GM23338 (cell line): Measurements from ENCODE around the gene AQP6. TPM values are rescaled to one million over a fixed set of nuclear protein-coding genes. Genes with fewer than 3 reads are reported as not detected.

Source experiments
- ATAC-seq: fragments of 200-7000 bp; cut with Tn5 transposase; 3 replicates; pipeline ENCODE4 v1.9.1; 2020
- DNase-seq: peaks from one replicate; pipeline ENCODE4 v3.0.0-alpha.2; 2015; ENCODE audit warnings: low spot score
- H2AFZ ChIP-seq: fragments of 200-600 bp; sonication (generic); 2 replicates; pipeline ENCODE4 v1.8.0; 2016; ENCODE audit warnings: antibody characterized with exemption, mild to moderate bottlenecking, moderate library complexity
- H3F3A ChIP-seq: fragments of 200-600 bp; sonication (generic); replicated peaks from 2 replicates; pipeline ENCODE4 v1.8.0; 2017; ENCODE audit warnings: antibody characterized with exemption, mixed run types, low read depth
- H3K27ac ChIP-seq: fragments of 200-600 bp; sonication (generic); 2 replicates; pipeline ENCODE4 v1.6.1; 2016; ENCODE audit warnings: low read depth
- H3K27me3 ChIP-seq: fragments of 200-600 bp; sonication (generic); 2 replicates; pipeline ENCODE4 v1.8.0; 2016; ENCODE audit warnings: mild to moderate bottlenecking, mixed run types, moderate library complexity; ENCODE audit not compliant: insufficient read depth
- H3K36me3 ChIP-seq: fragments of 200-600 bp; sonication (generic); 2 replicates; pipeline ENCODE4 v1.8.0; 2016; ENCODE audit warnings: mild to moderate bottlenecking; ENCODE audit not compliant: insufficient read depth
- H3K4me1 ChIP-seq: fragments of 200-600 bp; sonication (generic); 2 replicates; pipeline ENCODE4 v1.8.0; 2016; ENCODE audit warnings: mild to moderate bottlenecking, moderate library complexity; ENCODE audit not compliant: insufficient read depth
- H3K4me2 ChIP-seq: fragments of 200-600 bp; sonication (generic); 2 replicates; pipeline ENCODE4 v1.7.1; 2017; ENCODE audit warnings: mixed run types
- H3K4me3 ChIP-seq: fragments of 200-600 bp; sonication (generic); 2 replicates; pipeline ENCODE4 v1.6.1; 2016; ENCODE audit warnings: mixed run types
- H3K79me2 ChIP-seq: fragments of 200-600 bp; sonication (generic); replicated peaks from 2 replicates; pipeline ENCODE4 v1.8.0; 2017; ENCODE audit warnings: mild to moderate bottlenecking; ENCODE audit not compliant: insufficient read depth
- H3K9me2 ChIP-seq: fragments of 200-600 bp; sonication (generic); 2 replicates; pipeline ENCODE4 v1.8.0; 2017; ENCODE audit not compliant: insufficient read depth
- H4K20me1 ChIP-seq: fragments of 200-600 bp; sonication (generic); replicated peaks from 2 replicates; pipeline ENCODE4 v1.8.0; 2017; ENCODE audit warnings: mild to moderate bottlenecking; ENCODE audit not compliant: insufficient read depth
- H3K27ac Mint-ChIP-seq: 2 replicates; pipeline ENCODE4 v1.8.0; 2020; ENCODE audit warnings: inconsistent platforms, mild to moderate bottlenecking, moderate library complexity, mixed read lengths
- H3K27me3 Mint-ChIP-seq: 3 replicates; pipeline ENCODE4 v1.8.0; 2022; ENCODE audit warnings: low read depth, mild to moderate bottlenecking, moderate library complexity, mixed read lengths, inconsistent platforms; ENCODE audit not compliant: insufficient read depth, poor library complexity
- H3K36me3 Mint-ChIP-seq: 3 replicates; pipeline ENCODE4 v1.8.0; 2021; ENCODE audit warnings: low read depth, mild to moderate bottlenecking, inconsistent platforms, moderate library complexity, mixed read lengths
- H3K4me1 Mint-ChIP-seq: 3 replicates; pipeline ENCODE4 v1.8.0; 2020; ENCODE audit warnings: mild to moderate bottlenecking, inconsistent platforms, mixed read lengths
- H3K4me3 Mint-ChIP-seq: 3 replicates; pipeline ENCODE4 v1.8.0; 2021; ENCODE audit warnings: moderate library complexity, mild to moderate bottlenecking, inconsistent platforms, mixed read lengths
- H3K9me3 Mint-ChIP-seq: 3 replicates; pipeline ENCODE4 v1.8.0; 2020; ENCODE audit warnings: moderate library complexity, mild to moderate bottlenecking, inconsistent platforms, mixed read lengths
- CREB1 ChIP-seq: fragments of 250-450 bp; sonication (Bioruptor Pico); IDR thresholded peaks from 2 replicates; pipeline ENCODE4 v1.5.0; 2020; ENCODE audit warnings: low read depth, mild to moderate bottlenecking, moderate library complexity
- ETS1 ChIP-seq: IDR thresholded peaks from 2 replicates; pipeline ENCODE4 v1.6.1; 2016; ENCODE audit warnings: antibody characterized with exemption
- EZH2 ChIP-seq: fragments of 200-600 bp; sonication (generic); IDR thresholded peaks from one replicate; pipeline ENCODE4 v1.8.0; 2017; ENCODE audit warnings: antibody characterized with exemption, mild to moderate bottlenecking, low read depth; ENCODE audit not compliant: unreplicated experiment
- EZH2phosphoT487 ChIP-seq: fragments of 200-600 bp; sonication (generic); IDR thresholded peaks from one replicate; pipeline ENCODE4 v1.8.1; 2018; ENCODE audit warnings: antibody characterized with exemption; ENCODE audit not compliant: unreplicated experiment
- JUNB ChIP-seq: IDR thresholded peaks from one replicate; pipeline ENCODE4 v1.6.1; 2016; ENCODE audit warnings: antibody characterized with exemption; ENCODE audit not compliant: unreplicated experiment
- NANOG ChIP-seq: IDR thresholded peaks from 2 replicates; pipeline ENCODE4 v1.6.1; 2016; ENCODE audit warnings: antibody characterized with exemption, borderline replicate concordance
- POLR2AphosphoS5 ChIP-seq: IDR thresholded peaks from 2 replicates; pipeline ENCODE4 v1.6.1; 2016; ENCODE audit warnings: antibody characterized with exemption, low read depth
- STAT1 ChIP-seq: IDR thresholded peaks from one replicate; pipeline ENCODE4 v1.6.1; 2016; ENCODE audit warnings: antibody characterized with exemption; ENCODE audit not compliant: unreplicated experiment
- ZNF114 ChIP-seq: fragments of 250-450 bp; sonication (Bioruptor Pico); IDR thresholded peaks from 2 replicates; pipeline ENCODE4 v1.5.0; 2020; ENCODE audit warnings: mild to moderate bottlenecking, moderate library complexity
- ZNF331 ChIP-seq: fragments of 250-450 bp; sonication (Bioruptor Pico); IDR thresholded peaks from 2 replicates; pipeline ENCODE4 v1.5.0; 2020; ENCODE audit warnings: low read depth, mild to moderate bottlenecking, moderate library complexity
- polyA plus RNA-seq: library from polyadenylated mRNA; unstranded; fragments of >200 nt; fragmentation: Nextera tagmentation; extraction: Ambion mirVana; gene quantifications from 2 replicates; pipeline ENCODE4 v1.2.1, GENCODE V29; 2016
- total RNA-seq: library from RNA; depleted of rRNA; stranded (reverse); fragments of >200 nt; shearing (Covaris generic); gene quantifications from 2 replicates; pipeline ENCODE4 v1.2.3, GENCODE V29; 2014
- TF ChIP-seq, protein P1 (sequence below), 2 experiments: fragments of 200-600 bp in 1 of 2; sonication (generic) in 1 of 2; conservative IDR thresholded peaks; 2 replicates each; pipeline versions ENCODE4 v1.5.1 to v1.6.1; 2016 to 2017; ENCODE audit warnings: antibody characterized with exemption in 2 of 2, low read depth in 2 of 2, mild to moderate bottlenecking in 2 of 2, moderate library complexity in 1 of 2
- TF ChIP-seq, protein P2 (sequence below): IDR thresholded peaks from one replicate; pipeline ENCODE4 v1.6.1; 2018; ENCODE audit warnings: antibody characterized with exemption; ENCODE audit not compliant: unreplicated experiment
- TF ChIP-seq, protein P3 (sequence below): fragments of 250-450 bp; sonication (Bioruptor Pico); IDR thresholded peaks from 2 replicates; pipeline ENCODE4 v1.5.0; 2020; ENCODE audit warnings: mild to moderate bottlenecking, moderate library complexity

AQP6 gene
- total and polyA plus RNA-seq, 2 experiments from 2014 or later, result 0.08 TPM; not detected in 1

DNA sequence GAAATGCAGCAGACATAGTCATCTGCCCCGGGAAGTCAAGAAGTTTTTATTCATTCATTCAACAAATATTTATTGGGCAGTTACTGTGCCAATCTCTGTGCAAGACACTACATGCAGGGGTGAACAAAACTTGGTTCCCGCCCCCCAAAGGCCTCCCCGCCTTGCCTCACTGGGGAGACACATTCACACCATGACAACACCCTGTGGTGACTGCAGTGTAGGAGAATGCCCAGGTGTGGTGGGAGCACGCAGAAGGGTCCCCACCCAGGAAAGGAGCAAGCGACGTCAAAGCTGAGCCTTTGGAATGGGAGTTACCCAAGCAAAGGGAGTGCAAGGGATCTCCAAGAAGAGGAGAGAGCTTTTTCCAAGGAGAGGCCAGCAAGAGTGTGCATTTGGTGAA, 1.6 kb upstream of the AQP6 start:
- H3K36me3 ChIP-seq, result no peaks in the 10 kb centered on the region
- no peak for DNase-seq
- Mint-ChIP-seq H3K4me1 (peaks cover 10% of the 10 kb centered on the region), H3K9me3 (no peaks in the 10 kb centered on the region), H3K27ac (no peak overlapping the region), H3K4me3 (no peak overlapping the region), H3K27me3 (peaks cover 14% of the 10 kb centered on the region), H3K36me3 (no peaks in the 10 kb centered on the region; the same call in 2 of the 3 replicates)
- no peak overlapping the region for H3K4me2 ChIP-seq
- peaks cover 15% of the 10 kb centered on the region for H3K27me3 ChIP-seq
- H3K79me2 ChIP-seq, result no peaks in the 10 kb centered on the region
- no peak overlapping the region for H3K4me3 ChIP-seq
- no peaks in the 10 kb centered on the region for H3F3A ChIP-seq
- ATAC-seq, result no peak
- no peak overlapping the region for H2AFZ ChIP-seq
- H3K27ac ChIP-seq, result no peak overlapping the region
- no peak for TF ChIP-seq CREB1
- no peak for TF ChIP-seq NANOG
- TF ChIP-seq ETS1, result no peak
- no peak for TF ChIP-seq JUNB
- no peak for TF ChIP-seq ZNF331
- TF ChIP-seq POLR2AphosphoS5, result no peak
- no peak for TF ChIP-seq ZNF114 (CRISPR knock-in tag)
- TF ChIP-seq, protein P1, sequence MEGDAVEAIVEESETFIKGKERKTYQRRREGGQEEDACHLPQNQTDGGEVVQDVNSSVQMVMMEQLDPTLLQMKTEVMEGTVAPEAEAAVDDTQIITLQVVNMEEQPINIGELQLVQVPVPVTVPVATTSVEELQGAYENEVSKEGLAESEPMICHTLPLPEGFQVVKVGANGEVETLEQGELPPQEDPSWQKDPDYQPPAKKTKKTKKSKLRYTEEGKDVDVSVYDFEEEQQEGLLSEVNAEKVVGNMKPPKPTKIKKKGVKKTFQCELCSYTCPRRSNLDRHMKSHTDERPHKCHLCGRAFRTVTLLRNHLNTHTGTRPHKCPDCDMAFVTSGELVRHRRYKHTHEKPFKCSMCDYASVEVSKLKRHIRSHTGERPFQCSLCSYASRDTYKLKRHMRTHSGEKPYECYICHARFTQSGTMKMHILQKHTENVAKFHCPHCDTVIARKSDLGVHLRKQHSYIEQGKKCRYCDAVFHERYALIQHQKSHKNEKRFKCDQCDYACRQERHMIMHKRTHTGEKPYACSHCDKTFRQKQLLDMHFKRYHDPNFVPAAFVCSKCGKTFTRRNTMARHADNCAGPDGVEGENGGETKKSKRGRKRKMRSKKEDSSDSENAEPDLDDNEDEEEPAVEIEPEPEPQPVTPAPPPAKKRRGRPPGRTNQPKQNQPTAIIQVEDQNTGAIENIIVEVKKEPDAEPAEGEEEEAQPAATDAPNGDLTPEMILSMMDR (conservative IDR thresholded peaks at IDR 0.05; ENCODE audit: low read depth in 2 of 2), result no peak
- TF ChIP-seq, protein P2, sequence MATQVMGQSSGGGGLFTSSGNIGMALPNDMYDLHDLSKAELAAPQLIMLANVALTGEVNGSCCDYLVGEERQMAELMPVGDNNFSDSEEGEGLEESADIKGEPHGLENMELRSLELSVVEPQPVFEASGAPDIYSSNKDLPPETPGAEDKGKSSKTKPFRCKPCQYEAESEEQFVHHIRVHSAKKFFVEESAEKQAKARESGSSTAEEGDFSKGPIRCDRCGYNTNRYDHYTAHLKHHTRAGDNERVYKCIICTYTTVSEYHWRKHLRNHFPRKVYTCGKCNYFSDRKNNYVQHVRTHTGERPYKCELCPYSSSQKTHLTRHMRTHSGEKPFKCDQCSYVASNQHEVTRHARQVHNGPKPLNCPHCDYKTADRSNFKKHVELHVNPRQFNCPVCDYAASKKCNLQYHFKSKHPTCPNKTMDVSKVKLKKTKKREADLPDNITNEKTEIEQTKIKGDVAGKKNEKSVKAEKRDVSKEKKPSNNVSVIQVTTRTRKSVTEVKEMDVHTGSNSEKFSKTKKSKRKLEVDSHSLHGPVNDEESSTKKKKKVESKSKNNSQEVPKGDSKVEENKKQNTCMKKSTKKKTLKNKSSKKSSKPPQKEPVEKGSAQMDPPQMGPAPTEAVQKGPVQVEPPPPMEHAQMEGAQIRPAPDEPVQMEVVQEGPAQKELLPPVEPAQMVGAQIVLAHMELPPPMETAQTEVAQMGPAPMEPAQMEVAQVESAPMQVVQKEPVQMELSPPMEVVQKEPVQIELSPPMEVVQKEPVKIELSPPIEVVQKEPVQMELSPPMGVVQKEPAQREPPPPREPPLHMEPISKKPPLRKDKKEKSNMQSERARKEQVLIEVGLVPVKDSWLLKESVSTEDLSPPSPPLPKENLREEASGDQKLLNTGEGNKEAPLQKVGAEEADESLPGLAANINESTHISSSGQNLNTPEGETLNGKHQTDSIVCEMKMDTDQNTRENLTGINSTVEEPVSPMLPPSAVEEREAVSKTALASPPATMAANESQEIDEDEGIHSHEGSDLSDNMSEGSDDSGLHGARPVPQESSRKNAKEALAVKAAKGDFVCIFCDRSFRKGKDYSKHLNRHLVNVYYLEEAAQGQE, result no peak
- no peak for TF ChIP-seq EZH2phosphoT487
- TF ChIP-seq, protein P3, sequence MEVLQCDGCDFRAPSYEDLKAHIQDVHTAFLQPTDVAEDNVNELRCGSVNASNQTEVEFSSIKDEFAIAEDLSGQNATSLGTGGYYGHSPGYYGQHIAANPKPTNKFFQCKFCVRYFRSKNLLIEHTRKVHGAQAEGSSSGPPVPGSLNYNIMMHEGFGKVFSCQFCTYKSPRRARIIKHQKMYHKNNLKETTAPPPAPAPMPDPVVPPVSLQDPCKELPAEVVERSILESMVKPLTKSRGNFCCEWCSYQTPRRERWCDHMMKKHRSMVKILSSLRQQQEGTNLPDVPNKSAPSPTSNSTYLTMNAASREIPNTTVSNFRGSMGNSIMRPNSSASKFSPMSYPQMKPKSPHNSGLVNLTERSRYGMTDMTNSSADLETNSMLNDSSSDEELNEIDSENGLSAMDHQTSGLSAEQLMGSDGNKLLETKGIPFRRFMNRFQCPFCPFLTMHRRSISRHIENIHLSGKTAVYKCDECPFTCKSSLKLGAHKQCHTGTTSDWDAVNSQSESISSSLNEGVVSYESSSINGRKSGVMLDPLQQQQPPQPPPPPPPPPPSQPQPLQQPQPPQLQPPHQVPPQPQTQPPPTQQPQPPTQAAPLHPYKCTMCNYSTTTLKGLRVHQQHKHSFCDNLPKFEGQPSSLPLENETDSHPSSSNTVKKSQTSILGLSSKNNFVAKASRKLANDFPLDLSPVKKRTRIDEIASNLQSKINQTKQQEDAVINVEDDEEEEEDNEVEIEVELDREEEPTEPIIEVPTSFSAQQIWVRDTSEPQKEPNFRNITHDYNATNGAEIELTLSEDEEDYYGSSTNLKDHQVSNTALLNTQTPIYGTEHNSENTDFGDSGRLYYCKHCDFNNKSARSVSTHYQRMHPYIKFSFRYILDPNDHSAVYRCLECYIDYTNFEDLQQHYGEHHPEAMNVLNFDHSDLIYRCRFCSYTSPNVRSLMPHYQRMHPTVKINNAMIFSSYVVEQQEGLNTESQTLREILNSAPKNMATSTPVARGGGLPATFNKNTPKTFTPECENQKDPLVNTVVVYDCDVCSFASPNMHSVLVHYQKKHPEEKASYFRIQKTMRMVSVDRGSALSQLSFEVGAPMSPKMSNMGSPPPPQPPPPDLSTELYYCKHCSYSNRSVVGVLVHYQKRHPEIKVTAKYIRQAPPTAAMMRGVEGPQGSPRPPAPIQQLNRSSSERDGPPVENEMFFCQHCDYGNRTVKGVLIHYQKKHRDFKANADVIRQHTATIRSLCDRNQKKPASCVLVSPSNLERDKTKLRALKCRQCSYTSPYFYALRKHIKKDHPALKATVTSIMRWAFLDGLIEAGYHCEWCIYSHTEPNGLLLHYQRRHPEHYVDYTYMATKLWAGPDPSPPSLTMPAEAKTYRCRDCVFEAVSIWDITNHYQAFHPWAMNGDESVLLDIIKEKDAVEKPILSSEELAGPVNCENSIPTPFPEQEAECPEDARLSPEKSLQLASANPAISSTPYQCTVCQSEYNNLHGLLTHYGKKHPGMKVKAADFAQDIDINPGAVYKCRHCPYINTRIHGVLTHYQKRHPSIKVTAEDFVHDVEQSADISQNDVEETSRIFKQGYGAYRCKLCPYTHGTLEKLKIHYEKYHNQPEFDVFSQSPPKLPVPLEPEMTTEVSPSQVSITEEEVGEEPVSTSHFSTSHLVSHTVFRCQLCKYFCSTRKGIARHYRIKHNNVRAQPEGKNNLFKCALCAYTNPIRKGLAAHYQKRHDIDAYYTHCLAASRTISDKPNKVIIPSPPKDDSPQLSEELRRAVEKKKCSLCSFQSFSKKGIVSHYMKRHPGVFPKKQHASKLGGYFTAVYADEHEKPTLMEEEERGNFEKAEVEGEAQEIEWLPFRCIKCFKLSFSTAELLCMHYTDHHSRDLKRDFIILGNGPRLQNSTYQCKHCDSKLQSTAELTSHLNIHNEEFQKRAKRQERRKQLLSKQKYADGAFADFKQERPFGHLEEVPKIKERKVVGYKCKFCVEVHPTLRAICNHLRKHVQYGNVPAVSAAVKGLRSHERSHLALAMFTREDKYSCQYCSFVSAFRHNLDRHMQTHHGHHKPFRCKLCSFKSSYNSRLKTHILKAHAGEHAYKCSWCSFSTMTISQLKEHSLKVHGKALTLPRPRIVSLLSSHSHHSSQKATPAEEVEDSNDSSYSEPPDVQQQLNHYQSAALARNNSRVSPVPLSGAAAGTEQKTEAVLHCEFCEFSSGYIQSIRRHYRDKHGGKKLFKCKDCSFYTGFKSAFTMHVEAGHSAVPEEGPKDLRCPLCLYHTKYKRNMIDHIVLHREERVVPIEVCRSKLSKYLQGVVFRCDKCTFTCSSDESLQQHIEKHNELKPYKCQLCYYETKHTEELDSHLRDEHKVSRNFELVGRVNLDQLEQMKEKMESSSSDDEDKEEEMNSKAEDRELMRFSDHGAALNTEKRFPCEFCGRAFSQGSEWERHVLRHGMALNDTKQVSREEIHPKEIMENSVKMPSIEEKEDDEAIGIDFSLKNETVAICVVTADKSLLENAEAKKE, result no peak
- TF ChIP-seq STAT1, result no peak
- no peak for TF ChIP-seq EZH2
- no peaks in the 10 kb centered on the region for H4K20me1 ChIP-seq
- no peaks in the 10 kb centered on the region for H3K9me2 ChIP-seq
- peaks cover 4% of the 10 kb centered on the region; the same call in 1 of the 2 replicates for H3K4me1 ChIP-seq
